ENCODE data around the gene ACAD10. TPM values are rescaled to one million over a fixed set of nuclear protein-coding genes. Genes with fewer than 3 reads are reported as not detected.
"Not testable (repeated sequence)": the region's sequence is repeated elsewhere in the genome, so short reads cannot be mapped to it uniquely, and the experiment has no call there.

The ACAD10 gene
- total RNA-seq, 1 experiment from 2014 or later = 32.9 TPM

- no TSS peak for BruUV-seq (replicated peaks)
- TF ChIP-seq EZH2 (IDR thresholded peaks at IDR 0.05; ENCODE audit: borderline replicate concordance, low read depth, low read length, poor library complexity, severe bottlenecking) (no peak), CTCF (conservative IDR thresholded peaks at IDR 0.05; ENCODE audit: low read depth, low read length) (no peak)
- intact Hi-C loops (cut with micrococcal nuclease; ENCODE audit: unreplicated experiment) = no loop called here
- Histone ChIP-seq H3K4me3 (ENCODE audit: low read depth, low read length, poor library complexity, severe bottlenecking) (no peak overlapping the region), H3K27me3 (replicated peaks; ENCODE audit: insufficient read depth, low read depth, low read length, poor library complexity) (no peaks in the 10 kb centered on the region), H3K27ac (ENCODE audit: low read depth, low read length, poor library complexity, severe bottlenecking) (no peak overlapping the region), H3K9me3 (ENCODE audit: low read depth, low read length, poor library complexity, severe bottlenecking) (no peaks in the 10 kb centered on the region), H3K36me3 (ENCODE audit: insufficient read depth, low read length, poor library complexity, severe bottlenecking) (peaks cover 22% of the 10 kb centered on the region), H3K4me1 (ENCODE audit: insufficient read depth, low read length, poor library complexity, severe bottlenecking) (no peaks in the 10 kb centered on the region)
- ChIA-PET CTCF (no interaction called here), POLR2A (ENCODE audit: low non-redundant PET) (no interaction called here)
- DNase-seq (ENCODE audit: low spot score) = no peak
Observed at GRCh38 chr12:111715279-111715678, 29.4 kb downstream of the ACAD10 start.

GRCh38 chr12:111719316-111719715 lies 33.5 kb downstream of the ACAD10 start:
- H3K4me3 ChIP-seq (ENCODE audit: low read depth, low read length, poor library complexity, severe bottlenecking); H3K27ac ChIP-seq (ENCODE audit: low read depth, low read length, poor library complexity, severe bottlenecking); DNase-seq (ENCODE audit: low spot score); intact Hi-C loops (cut with micrococcal nuclease; ENCODE audit: unreplicated experiment); H3K4me1 ChIP-seq (ENCODE audit: insufficient read depth, low read length, poor library complexity, severe bottlenecking); H3K9me3 ChIP-seq (ENCODE audit: low read depth, low read length, poor library complexity, severe bottlenecking); BruUV-seq (replicated peaks); CTCF ChIA-PET; POLR2A ChIA-PET (ENCODE audit: low non-redundant PET); H3K27me3 ChIP-seq (replicated peaks; ENCODE audit: insufficient read depth, low read depth, low read length, poor library complexity): not testable (repeated sequence)
- peaks cover 13% of the 10 kb centered on the region for H3K36me3 ChIP-seq (ENCODE audit: insufficient read depth, low read length, poor library complexity, severe bottlenecking)

GRCh38 chr12:111720457-111720856 lies 34.6 kb downstream of the ACAD10 start:
- POLR2A ChIA-PET (ENCODE audit: low non-redundant PET) = no interaction called here
- Histone ChIP-seq H3K36me3 (ENCODE audit: insufficient read depth, low read length, poor library complexity, severe bottlenecking) (peaks cover 12% of the 10 kb centered on the region), H3K27me3 (replicated peaks; ENCODE audit: insufficient read depth, low read depth, low read length, poor library complexity) (no peaks in the 10 kb centered on the region), H3K4me3 (ENCODE audit: low read depth, low read length, poor library complexity, severe bottlenecking) (no peak overlapping the region), H3K27ac (ENCODE audit: low read depth, low read length, poor library complexity, severe bottlenecking) (no peak overlapping the region), H3K9me3 (ENCODE audit: low read depth, low read length, poor library complexity, severe bottlenecking) (no peaks in the 10 kb centered on the region), H3K4me1 (ENCODE audit: insufficient read depth, low read length, poor library complexity, severe bottlenecking) (no peaks in the 10 kb centered on the region)
- no peak for DNase-seq (ENCODE audit: low spot score)
- TF ChIP-seq EZH2 (IDR thresholded peaks at IDR 0.05; ENCODE audit: borderline replicate concordance, low read depth, low read length, poor library complexity, severe bottlenecking) (no peak), CTCF (conservative IDR thresholded peaks at IDR 0.05; ENCODE audit: low read depth, low read length) (no peak)
- CTCF ChIA-PET = no interaction called here
- intact Hi-C loops (cut with micrococcal nuclease; ENCODE audit: unreplicated experiment) = no loop called here
- BruUV-seq (replicated peaks) = no TSS peak

GRCh38 chr12:111723646-111724360 lies 38.0 kb downstream of the ACAD10 start:
- H3K27me3 ChIP-seq (replicated peaks; ENCODE audit: insufficient read depth, low read depth, low read length, poor library complexity); BruUV-seq (replicated peaks); DNase-seq (ENCODE audit: low spot score); H3K9me3 ChIP-seq (ENCODE audit: low read depth, low read length, poor library complexity, severe bottlenecking); POLR2A ChIA-PET (ENCODE audit: low non-redundant PET); intact Hi-C loops (cut with micrococcal nuclease; ENCODE audit: unreplicated experiment); CTCF ChIA-PET; H3K4me3 ChIP-seq (ENCODE audit: low read depth, low read length, poor library complexity, severe bottlenecking); H3K36me3 ChIP-seq (ENCODE audit: insufficient read depth, low read length, poor library complexity, severe bottlenecking); H3K27ac ChIP-seq (ENCODE audit: low read depth, low read length, poor library complexity, severe bottlenecking); H3K4me1 ChIP-seq (ENCODE audit: insufficient read depth, low read length, poor library complexity, severe bottlenecking): not testable (repeated sequence)

Measured in A673 (cell line).